Lung (tissue), 12 donors: Measurements from ENCODE around the gene AKAP6. TPM values are rescaled to one million over a fixed set of nuclear protein-coding genes. Genes with fewer than 3 reads are reported as not detected.

ENCODE experiments used
- ATAC-seq: fragments of 200-7000 bp; cut with Tn5 transposase; one replicate; pipeline ENCODE4 v1.9.1; 2020; ENCODE audit warnings: moderate number of reproducible peaks; ENCODE audit not compliant: insufficient read depth, low FRiP score
- DNase-seq, 3 donors: peaks; one replicate each; pipeline ENCODE4 v3.0.0-alpha.2; 2013 to 2017
- H3K27ac ChIP-seq, 2 donors: one replicate each; pipeline ENCODE4 v1.5.1; 2013; ENCODE audit warnings: mild to moderate bottlenecking in 2 of 2, moderate library complexity in 2 of 2, control low read depth in 1 of 2, inconsistent platforms in 1 of 2, low read depth in 1 of 2, low read length in 1 of 2
- H3K27me3 ChIP-seq, 3 donors: one replicate each; pipeline ENCODE4 v1.5.1; 2013; ENCODE audit warnings: low read length in 2 of 3; ENCODE audit not compliant: control insufficient read depth in 3 of 3, insufficient read depth in 3 of 3
- H3K36me3 ChIP-seq, 4 donors: one replicate each; pipeline ENCODE4 v1.5.1; 2013; ENCODE audit warnings: low read length in 4 of 4, mild to moderate bottlenecking in 1 of 4, moderate library complexity in 1 of 4; ENCODE audit not compliant: control insufficient read depth in 4 of 4, insufficient read depth in 4 of 4
- H3K4me1 ChIP-seq, 5 donors: one replicate each; pipeline ENCODE4 v1.5.1; 2013; ENCODE audit warnings: low read length in 5 of 5, mild to moderate bottlenecking in 2 of 5, moderate library complexity in 1 of 5; ENCODE audit not compliant: control insufficient read depth in 5 of 5, insufficient read depth in 5 of 5
- H3K4me3 ChIP-seq: one replicate; pipeline ENCODE4 v1.5.1; 2013; ENCODE audit warnings: mild to moderate bottlenecking, control low read depth, moderate library complexity
- H3K9ac ChIP-seq, 2 donors: one replicate each; pipeline ENCODE4 v1.5.1; 2013; ENCODE audit warnings: low read length in 2 of 2, control low read depth in 1 of 2; ENCODE audit not compliant: insufficient read depth in 1 of 2
- H3K9me3 ChIP-seq, 4 donors: one replicate each; pipeline ENCODE4 v1.5.1; 2013; ENCODE audit warnings: low read length in 3 of 4, mild to moderate bottlenecking in 1 of 4, moderate library complexity in 1 of 4; ENCODE audit not compliant: control insufficient read depth in 4 of 4, insufficient read depth in 3 of 4
- WGBS, 2 donors: extraction: QIAGEN DNeasy Blood & Tissue Kit; methylation state at CpG; one replicate each; pipeline ENCODE4 v1.1.7; 2013; 5-methylcytosine and 5-hydroxymethylcytosine counted together
- polyA plus RNA-seq, 2 donors: library from polyadenylated mRNA; stranded (reverse); fragments of 200-250 nt; gene quantifications; one replicate each; pipeline ENCODE4 v1.2.1, GENCODE V29; 2013
- total RNA-seq, 2 donors: library from RNA; depleted of rRNA in 1 of 2; stranded (reverse); fragments of >200 nt in 1 of 2; gene quantifications; one replicate each; pipeline ENCODE4 v1.2.1, GENCODE V29; 2014 to 2021
- TF ChIP-seq, protein P1 (sequence below): IDR thresholded peaks from 2 replicates; pipeline ENCODE4 v1.5.1; 2012; ENCODE audit warnings: mild to moderate bottlenecking; ENCODE audit errors: control extremely low read depth, extremely low read depth
- donor health status: control.
- donor health status: control.
- donor health status: Bipolar disorder and iron deficiency.
- donor health status: healthy.
- donor health status: DM: yes; HTN: yes; CAD: no.

Gene AKAP6
- total and polyA plus RNA-seq, 4 donors: 1.5 to 27.1 (median 7.7) TPM

DNA sequence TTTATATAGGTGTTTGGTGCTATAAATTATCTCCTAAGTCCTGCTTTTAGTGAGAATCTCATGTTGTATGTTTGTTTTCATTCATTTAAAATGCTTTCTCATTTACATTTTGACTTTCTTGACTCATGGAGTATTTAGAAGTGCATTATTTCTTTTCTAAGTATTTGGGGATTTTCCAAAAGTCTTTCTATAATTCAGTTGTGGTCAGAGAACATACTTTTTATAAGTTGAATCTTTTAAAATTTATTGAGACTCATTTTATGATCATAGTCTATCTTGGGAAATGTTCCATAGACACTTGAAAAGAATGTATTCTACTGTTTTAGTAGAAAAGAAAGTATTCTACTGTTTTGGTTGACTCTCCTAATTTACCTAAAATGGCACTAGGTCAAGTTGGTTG lies 168.2 kb downstream of the AKAP6 start:
- Histone ChIP-seq H3K9ac (no peak overlapping the region), H3K27ac (peak overlapping the region in 1 of 2 donors; percentile 87), H3K4me1 (peaks cover 0 to 13% (median 3%) of the 10 kb centered on the region in 5 donors), H3K4me3 (no peak overlapping the region), H3K9me3 (no peaks in the 10 kb centered on the region), H3K36me3 (no peaks in the 10 kb centered on the region), H3K27me3 (no peaks in the 10 kb centered on the region)
- no peak for DNase-seq
- no peak for ATAC-seq
- TF ChIP-seq, protein P1, sequence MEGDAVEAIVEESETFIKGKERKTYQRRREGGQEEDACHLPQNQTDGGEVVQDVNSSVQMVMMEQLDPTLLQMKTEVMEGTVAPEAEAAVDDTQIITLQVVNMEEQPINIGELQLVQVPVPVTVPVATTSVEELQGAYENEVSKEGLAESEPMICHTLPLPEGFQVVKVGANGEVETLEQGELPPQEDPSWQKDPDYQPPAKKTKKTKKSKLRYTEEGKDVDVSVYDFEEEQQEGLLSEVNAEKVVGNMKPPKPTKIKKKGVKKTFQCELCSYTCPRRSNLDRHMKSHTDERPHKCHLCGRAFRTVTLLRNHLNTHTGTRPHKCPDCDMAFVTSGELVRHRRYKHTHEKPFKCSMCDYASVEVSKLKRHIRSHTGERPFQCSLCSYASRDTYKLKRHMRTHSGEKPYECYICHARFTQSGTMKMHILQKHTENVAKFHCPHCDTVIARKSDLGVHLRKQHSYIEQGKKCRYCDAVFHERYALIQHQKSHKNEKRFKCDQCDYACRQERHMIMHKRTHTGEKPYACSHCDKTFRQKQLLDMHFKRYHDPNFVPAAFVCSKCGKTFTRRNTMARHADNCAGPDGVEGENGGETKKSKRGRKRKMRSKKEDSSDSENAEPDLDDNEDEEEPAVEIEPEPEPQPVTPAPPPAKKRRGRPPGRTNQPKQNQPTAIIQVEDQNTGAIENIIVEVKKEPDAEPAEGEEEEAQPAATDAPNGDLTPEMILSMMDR: no peak

- ATAC-seq: no peak
- Histone ChIP-seq H3K27me3 (no peaks in the 10 kb centered on the region), H3K9me3 (no peaks in the 10 kb centered on the region), H3K27ac (peak overlapping the region in 1 of 2 donors; percentile 94), H3K4me3 (no peak overlapping the region), H3K4me1 (peaks cover 0 to 8% (median 0%) of the 10 kb centered on the region in 5 donors), H3K36me3 (no peaks in the 10 kb centered on the region), H3K9ac (peak overlapping the region in 1 of 2 donors; percentile 42)
- 75 to 89% methylated on average over 4 of the region's 4 CpGs for WGBS, 2 donors
- DNase-seq: no peak
- TF ChIP-seq, protein P1: no peak
These were observed 178.2 kb downstream of the AKAP6 start for GRCh38 chr14:32507029-32507984.

- DNase-seq: no peak
- H3K9ac ChIP-seq: no peak overlapping the region
- H3K27me3 ChIP-seq: no peaks in the 10 kb centered on the region
- no peak for ATAC-seq
- H3K4me3 ChIP-seq: no peak overlapping the region
- TF ChIP-seq, protein P1: no peak
- peak overlapping the region in 1 of 2 donors; percentile 94 for H3K27ac ChIP-seq
- H3K4me1 ChIP-seq: peaks cover 0 to 11% (median 0%) of the 10 kb centered on the region in 5 donors
- no peaks in the 10 kb centered on the region for H3K9me3 ChIP-seq
- H3K36me3 ChIP-seq: no peaks in the 10 kb centered on the region
- WGBS, 2 donors: 73 to 82% methylated on average over 2 of the region's 2 CpGs
These were observed 179.2 kb downstream of the AKAP6 start for GRCh38 chr14:32508281-32508680.
